Stimulated activated CD8-positive, alpha-beta memory T cell treated with anti-CD3 and anti-CD28 coated beads, Interleukin-15, amount 100 ng/mL, for 24 hours (primary cell): Measurements from ENCODE around the gene SLC35D2.
"Not testable (repeated sequence)": the region's sequence is repeated elsewhere in the genome, so short reads cannot be mapped to it uniquely, and the experiment has no call there.

ENCODE experiments used
- DNase-seq: peaks from one replicate; pipeline ENCODE4 v3.0.0-alpha.2; 2020; ENCODE audit warnings: low read depth

Gene SLC35D2

DNA sequence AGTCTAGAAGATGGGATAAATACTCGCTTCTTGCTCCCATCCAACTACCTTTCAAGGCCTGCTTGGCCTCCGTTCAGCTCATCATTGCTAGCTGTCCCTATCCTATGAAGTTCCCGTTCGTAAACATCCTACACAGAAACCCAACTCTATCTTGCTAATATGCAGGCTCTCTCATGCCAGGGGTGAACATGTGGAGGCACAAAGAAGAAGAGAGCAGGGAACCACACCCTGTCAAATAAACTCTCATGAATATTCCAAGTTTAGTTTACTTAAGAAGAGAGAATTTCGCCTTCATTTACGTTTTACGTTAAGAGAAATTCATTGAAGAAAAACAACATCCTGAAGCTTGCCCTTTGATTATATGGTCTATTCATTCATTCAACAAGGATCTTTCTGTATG is 73.7 kb downstream of the SLC35D2 start:
- DNase-seq: no peak

DNA sequence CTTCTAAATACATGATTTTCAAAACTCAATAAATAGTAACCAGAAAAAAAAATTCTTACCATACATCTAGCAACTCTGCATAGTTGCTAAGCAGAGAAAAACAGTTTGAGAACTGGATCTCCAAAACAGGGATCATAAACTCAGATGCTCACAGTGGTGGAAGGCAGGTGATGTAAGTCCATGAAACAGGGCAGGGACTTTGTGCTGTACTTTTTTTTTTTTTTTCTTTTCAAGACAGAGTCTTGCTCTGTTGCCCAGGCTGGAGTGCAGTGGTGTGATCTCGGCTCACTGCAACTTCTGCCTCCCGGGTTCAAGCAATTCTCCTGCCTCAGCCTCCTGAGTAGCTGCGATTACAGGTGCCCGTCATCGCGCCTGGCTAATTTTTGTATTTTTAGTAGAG is 76.6 kb downstream of the SLC35D2 start:
- not testable (repeated sequence) for DNase-seq

DNA sequence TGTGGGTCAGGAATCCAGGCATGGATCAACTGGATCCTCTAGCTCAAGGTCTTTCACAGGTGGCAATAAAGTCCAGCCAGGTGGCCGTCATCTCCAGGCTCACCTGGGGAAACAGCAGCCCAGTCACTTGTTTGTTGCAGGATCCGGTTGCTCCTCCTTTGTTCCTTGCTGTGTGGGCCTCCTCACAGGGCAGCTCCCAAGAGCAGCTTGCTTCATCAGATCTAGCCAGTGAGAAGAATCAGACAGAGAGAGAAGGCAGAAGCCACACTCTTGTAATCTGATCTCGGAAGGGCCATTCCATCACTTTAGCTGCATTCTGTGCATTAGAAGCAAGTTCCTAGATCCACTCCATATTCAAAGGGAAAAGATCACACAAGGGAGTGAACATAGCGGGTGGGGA is 78.3 kb downstream of the SLC35D2 start:
- no peak for DNase-seq

DNA sequence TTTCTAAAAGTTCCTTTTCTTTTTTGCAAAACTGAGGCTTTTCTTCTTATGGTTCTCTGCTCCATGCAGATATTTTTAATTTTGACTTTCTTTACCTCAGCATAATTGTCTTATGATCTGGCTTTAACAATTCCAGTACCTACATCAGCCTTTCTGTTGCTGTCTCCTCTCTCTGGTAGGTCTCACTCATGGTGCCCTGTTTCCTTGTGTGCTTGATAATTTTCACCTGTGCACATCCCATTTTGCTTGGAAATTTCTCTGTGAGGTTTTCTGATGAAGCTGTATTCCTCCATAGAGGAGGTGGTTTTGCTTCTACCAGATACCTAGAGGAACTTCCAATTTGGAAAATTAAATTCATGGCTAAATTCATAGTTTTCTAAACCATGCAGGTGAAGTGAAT is 79.3 kb downstream of the SLC35D2 start:
- no peak for DNase-seq

DNA sequence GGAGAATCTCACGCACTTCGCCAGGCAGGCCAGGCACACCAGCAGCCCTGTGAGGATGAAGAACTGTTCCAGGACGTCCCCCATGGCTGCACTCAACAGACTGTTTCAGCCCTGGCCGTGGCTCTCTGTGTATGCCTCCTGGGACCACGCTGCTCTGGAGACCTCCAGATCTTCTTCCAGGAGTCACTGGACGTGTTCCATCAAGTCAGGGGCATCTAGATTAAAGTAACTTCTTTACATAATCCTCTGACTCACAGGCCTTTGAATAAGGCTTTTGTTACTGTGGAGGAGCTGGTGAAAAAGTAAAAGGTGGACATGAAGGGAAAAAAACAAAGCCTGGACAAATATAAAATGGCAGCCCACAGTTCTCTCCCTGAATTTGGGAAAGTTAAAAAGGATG is 81.5 kb downstream of the SLC35D2 start, which contains the start of gene HSD17B3:
TSS of gene HSD17B3 (minus strand) at position 156 of the 400 bp plus-strand sequence. CDS start at position 84, 72 bp downstream.
- no peak for DNase-seq

DNA sequence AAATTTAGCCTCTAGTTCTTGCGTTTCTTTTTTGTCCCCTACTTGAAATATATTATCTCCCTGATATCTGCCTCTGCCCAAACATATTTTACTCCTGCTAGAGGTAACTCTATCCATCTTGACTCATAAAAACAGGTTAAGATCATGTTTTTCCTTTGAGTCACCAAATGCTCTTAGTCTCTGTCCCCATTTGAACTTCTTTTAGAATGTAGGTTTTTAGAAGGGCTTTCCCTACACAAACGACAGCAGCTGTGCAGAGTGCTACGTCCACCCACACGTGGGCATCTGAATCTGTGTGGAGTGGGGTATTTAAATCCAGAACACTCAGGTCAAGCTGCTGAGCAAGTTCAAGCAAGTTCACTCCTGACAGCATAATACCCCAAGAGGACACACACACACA is 83.7 kb downstream of the SLC35D2 start:
- no peak for DNase-seq

DNA sequence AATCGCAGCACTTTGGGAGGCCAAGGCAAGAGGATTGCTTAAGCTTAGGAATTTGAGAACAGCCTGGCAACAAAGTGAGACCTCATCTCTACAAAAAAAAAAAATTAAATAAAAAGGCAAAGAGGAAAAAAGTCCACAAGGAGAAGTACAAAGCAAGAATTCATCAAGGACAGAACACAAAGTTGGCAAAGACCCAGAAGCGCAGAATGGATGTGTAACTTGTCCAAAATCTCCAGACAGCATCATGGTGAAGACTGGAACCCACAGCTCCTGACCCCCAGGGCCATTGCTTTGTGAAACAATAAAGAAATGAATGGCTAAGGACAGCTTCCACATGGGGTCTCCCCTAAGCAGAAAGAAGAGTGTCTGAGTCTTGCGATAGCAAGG is 89.4 kb downstream of the SLC35D2 start:
- DNase-seq: no peak

DNA sequence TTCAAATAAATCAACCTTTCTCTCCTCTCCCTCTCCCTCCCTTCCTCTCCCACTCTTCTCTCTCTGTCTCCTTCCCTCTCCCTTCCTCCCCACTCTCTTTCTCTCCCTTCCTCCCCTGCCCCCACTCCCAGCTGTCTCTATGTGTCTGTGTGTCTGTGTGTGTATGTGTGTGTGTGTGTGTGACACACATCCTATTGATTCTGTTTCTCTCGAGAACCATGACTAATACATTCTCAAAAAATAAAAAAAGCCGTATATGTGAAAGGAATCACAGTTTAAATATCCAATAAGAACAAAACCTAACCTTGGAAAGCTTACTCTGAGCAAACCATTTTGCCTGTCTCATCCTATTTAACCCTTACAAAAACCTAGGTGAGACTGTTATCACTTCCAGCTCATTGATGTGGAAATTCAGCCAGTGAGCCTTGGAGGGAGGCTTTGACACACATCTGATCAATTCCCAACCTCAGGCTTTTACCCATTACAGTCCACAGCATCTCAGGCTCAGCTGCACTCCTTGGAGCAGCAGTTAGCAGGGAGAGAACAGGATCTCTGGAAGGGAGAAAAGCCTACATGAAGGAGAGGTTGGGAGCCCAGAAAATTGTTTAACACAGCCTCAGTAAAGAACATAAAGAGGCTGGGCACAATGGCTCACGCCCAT is 89.9 kb downstream of the SLC35D2 start:
- no peak for DNase-seq

DNA sequence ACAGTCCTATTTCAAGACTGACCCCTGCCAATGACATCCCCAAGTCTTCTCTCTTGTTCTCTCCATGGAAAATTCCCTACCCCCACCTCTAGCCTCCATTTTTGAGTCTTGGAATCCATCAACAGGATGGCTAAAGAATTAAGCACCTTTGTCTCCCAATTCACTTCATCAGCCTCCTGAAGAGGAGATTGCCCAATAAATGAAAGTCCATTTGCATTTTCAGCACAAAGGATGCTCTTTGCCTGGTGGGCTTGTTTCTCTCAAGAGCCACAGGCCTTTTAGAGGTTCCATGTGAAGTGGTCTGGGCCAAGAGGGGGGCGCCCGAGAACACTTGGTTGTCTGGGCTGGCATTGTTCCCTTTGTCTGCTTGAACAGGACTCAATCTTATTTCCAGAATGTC is 94.1 kb downstream of the SLC35D2 start:
- no peak for DNase-seq

DNA sequence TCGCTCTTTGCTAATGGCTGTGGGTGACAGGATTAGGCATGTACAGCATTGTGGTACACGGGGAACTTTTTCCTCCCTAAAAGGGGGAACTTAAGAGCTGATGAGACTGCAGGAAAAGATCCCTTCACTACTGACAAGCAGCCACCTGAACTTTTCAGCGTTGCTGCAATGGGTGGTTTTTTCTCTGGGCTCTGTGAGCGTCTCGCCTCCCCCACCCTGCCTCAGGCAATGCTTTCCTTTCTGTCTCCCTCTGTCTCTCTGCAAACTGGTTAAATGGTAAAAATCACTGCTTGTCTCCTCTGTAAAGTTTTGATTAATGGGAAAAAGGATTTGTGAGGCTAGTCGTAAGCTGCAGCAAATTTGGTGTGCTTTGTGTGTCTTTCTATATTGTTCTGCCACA is 101.9 kb downstream of the SLC35D2 start:
- DNase-seq: no peak

DNA sequence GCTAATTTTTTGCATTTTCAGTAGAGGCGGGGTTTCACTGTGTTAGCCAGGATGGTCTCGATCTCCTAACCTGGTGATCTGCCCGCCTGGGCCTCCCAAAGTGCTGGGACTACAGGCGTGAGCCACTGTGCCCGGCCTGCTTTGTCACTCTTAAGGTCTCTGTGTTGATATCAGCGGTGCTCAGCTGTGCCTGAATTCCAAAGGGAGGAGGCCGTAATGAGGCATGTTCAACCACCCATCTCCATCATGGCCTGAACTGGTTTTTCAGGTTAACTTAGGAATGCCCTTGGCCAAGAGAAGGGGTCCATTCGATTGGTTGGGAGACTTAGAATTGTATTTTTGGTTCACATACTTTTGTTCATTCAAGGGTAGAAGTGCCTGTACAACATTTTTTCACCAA is 103.6 kb downstream of the SLC35D2 start:
- no peak for DNase-seq

DNA sequence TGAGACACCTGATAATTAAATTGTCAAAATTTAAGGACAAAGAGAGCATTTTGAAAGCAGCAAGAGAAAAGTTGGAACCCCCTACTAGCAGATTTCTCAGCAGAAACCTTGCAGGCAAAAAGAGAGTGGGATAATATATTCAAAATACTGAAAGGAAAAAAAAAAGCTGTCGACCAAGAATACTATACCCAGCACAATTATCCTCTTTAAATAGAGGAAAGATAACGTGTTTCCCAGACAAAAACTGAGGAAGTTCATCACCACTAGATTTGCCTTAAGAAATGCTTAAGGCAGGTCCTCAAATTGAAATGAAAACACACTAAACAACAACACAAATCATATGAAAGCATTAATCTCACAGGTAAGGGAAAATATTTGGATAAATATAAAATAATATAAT is 108.6 kb downstream of the SLC35D2 start:
- DNase-seq: no peak
